ENCODE results near the gene LRIG3.
A peak's percentile ranks its signal among the peaks of the same experiment; 100 is the strongest.

Gene LRIG3

GRCh38 chr12:58847901-58848600 lies 72.3 kb downstream of the LRIG3 start:
- DNase-seq = peak; percentile 16

DNA sequence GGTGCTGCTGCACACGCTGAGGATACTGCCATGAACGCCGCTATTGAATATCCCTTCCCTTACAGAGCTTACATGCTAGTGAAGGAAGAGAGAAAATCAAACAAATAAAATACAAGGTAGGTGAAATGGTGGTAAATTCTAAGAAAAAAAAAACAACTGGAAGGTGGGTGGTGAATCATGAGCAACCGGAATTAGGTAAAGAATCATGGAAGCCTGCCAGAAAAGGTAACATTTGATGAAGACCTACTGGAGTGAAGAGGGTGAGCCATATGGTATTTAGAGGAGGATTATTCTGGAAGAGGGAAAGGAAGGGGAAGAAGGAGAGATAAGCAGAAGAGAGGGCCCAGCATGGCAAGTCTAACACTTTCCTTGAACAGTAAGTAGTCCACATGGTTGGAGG lies 76.1 kb downstream of the LRIG3 start:
- DNase-seq = no peak

GRCh38 chr12:58841058-58841798 lies 79.1 kb downstream of the LRIG3 start:
- no peak for DNase-seq

- DNase-seq = peak; percentile 37
Measured at GRCh38 chr12:58833853-58834252, 86.5 kb downstream of the LRIG3 start.

DNA sequence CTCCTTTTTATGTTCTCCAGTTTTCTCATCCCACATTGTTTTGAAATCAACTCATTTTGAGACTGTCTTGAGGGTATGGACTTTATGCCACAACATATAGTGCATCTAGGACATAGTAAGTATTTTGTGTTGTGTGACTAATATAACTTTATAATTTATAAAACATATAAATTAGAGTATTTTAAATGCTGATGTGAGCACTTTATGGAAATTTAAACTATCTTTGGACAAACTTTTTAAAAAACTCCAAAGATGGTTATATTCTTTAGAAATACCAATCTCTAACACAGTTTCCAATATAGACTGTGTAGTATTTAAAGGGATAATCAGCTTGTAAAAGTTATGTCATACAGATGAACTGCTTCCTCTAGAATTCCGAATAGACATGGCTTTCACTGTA lies 87.4 kb downstream of the LRIG3 start:
- no peak for DNase-seq
